Adrenal gland (tissue), 12 donors: ENCODE measurements around the gene EGR4. TPM values are rescaled to one million over a fixed set of nuclear protein-coding genes. Genes with fewer than 3 reads are reported as not detected.

Experiments
- DNase-seq, 7 donors: peaks; one replicate each; pipeline ENCODE4 v3.0.0-alpha.2; 2019 to 2020
- H3K27ac ChIP-seq, 5 donors: fragments of 200-600 bp; sonication (generic) in 4 of 5; 1 replicate in 3 of 5; 2 replicates in 2 of 5; pipeline versions ENCODE4 v1.5.1 to v1.8.0; 2016 to 2020; ENCODE audit warnings: mild to moderate bottlenecking in 1 of 5
- H3K27me3 ChIP-seq: fragments of 200-600 bp; 2 replicates; pipeline ENCODE4 v1.8.0; 2021
- H3K36me3 ChIP-seq, 2 donors: fragments of 200-600 bp; replicated peaks in 1 of 2; 1 replicate in 1 of 2; 2 replicates in 1 of 2; pipeline versions ENCODE4 v1.5.1 to v1.8.0; 2018 to 2022
- H3K4me1 ChIP-seq, 2 donors: fragments of 200-600 bp; replicated peaks in 1 of 2; 1 replicate in 1 of 2; 2 replicates in 1 of 2; pipeline versions ENCODE4 v1.5.1 to v1.8.0; 2018 to 2021
- H3K4me3 ChIP-seq, 4 donors: fragments of 200-600 bp; sonication (generic) in 3 of 4; one replicate each; pipeline ENCODE4 v1.5.1; 2016 to 2018
- H3K9me3 ChIP-seq, 3 donors: fragments of 200-600 bp; sonication (generic) in 1 of 3; replicated peaks in 1 of 3; 1 replicate in 2 of 3; 2 replicates in 1 of 3; pipeline versions ENCODE4 v1.5.1 to v1.8.0; 2016 to 2021
- CTCF ChIP-seq, 6 experiments: fragments of 450-650 bp in 4 of 6; fragments of 200-600 bp in 2 of 6; sonication (generic) in 1 of 6; IDR thresholded peaks; 1 replicate in 5 of 6; 2 replicates in 1 of 6; pipeline versions ENCODE4 v1.5.1 to v1.8.0; 2016 to 2021; ENCODE audit warnings: antibody characterized with exemption in 6 of 6, mild to moderate bottlenecking in 2 of 6, moderate library complexity in 1 of 6
- POLR2A ChIP-seq, 2 donors: fragments of 450-650 bp; IDR thresholded peaks; one replicate each; pipeline ENCODE4 v1.6.1; 2017; ENCODE audit warnings: antibody characterized with exemption in 2 of 2, mild to moderate bottlenecking in 2 of 2, moderate library complexity in 1 of 2
- WGBS, 4 donors: extraction: QIAGEN DNeasy Blood & Tissue Kit in 2 of 4; methylation state at CpG; one replicate each; pipeline versions ENCODE4 v1.1.5 to v1.1.7; 2013 to 2017; 5-methylcytosine and 5-hydroxymethylcytosine counted together
- intact Hi-C, 2 donors: fragments of 100-400 bp; cut with DNase I; formaldehyde crosslinking; loops; one replicate each; pipeline versions ENCODE4 v1.14.1 to v1.15.0; 2022 to 2023
- polyA plus RNA-seq, 3 donors: library from polyadenylated mRNA; stranded (reverse); fragments of 200-250 nt in 2 of 3; fragments of 350-450 nt in 1 of 3; fragmentation: Illumina TruSeq in 1 of 3; extraction: RNeasy Lipid Tissue Mini Kit (QIAGEN cat#74804) in 1 of 3; gene quantifications; one replicate each; pipeline ENCODE4 v1.2.3, GENCODE V29; 2013 to 2014
- total RNA-seq, 9 donors: library from RNA; depleted of rRNA in 4 of 9; stranded (reverse); fragments of >200 nt in 4 of 9; fragments of 120-200 nt in 1 of 9; fragmentation: NEBNext Ultra II Directional in 1 of 9; extraction: Animal tissue kit (Norgen Biotek cat#: 25700) in 1 of 9; gene quantifications; one replicate each; pipeline versions ENCODE4 v1.1.0 to v1.2.4, GENCODE V29; 2013 to 2023
- donor health status: healthy with polysubstance abuse.
- donor health status: Bipolar disorder and iron deficiency.
- donor health status: DM: yes; HTN: yes; CAD: no.
- donor health status: DM: no; HTN: no; CAD: no.
- donor health status: DM: no; HTN: no; CAD: no.
- donor health status: DM: yes; HTN: yes; CAD: no.

The EGR4 gene
- total and polyA plus RNA-seq, 12 donors, result 0.20 to 0.32 (median 0.30) TPM; not detected in 9

DNA sequence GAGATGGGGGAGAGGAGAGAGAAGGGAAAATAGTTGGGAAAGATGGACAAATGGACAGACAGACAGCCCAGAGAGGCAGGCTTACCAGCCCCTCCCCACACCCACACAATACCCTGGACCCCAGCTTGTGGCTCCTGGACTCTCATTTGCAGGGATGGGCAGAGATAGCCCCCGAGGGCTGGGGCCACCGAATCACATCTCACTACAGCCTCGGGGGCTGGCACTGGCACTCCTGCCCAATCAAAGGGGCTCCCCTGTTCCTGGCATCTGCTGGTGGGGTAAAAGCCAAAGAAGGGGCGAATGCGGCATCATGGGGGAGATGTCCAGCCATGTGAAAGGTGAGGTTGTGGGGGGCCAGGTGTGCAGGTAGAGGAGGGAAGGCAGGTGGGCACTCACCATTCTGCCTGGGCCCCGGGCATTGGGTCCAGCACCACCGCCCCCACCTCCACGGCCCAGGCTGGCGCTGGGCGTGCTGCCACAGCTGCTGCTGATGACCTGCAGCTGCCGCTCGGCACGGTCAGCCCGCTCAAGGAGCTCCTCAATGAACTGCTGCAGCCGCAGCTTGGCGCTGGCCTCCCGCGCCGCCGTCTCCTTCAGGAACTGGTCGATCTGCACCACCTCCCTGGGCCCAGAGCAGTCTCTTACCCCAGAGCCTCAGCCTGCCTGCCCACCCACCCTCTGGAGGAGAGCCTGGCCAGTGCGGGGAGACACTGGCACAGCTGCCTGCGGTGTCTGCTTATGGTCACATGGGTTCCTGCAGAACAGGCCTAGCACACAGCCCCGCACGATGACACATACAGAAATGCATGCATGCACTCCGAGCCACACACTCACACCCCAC is 27.1 kb downstream of the EGR4 start:
- no peak overlapping the region for H3K27ac ChIP-seq
- intact Hi-C loops, result no loop called here
- H3K4me3 ChIP-seq, result no peak overlapping the region
- H3K4me1 ChIP-seq, result no peaks in the 10 kb centered on the region
- no peaks in the 10 kb centered on the region for H3K9me3 ChIP-seq
- peaks cover 14% of the 10 kb centered on the region for H3K27me3 ChIP-seq
- WGBS, 4 donors, result 83 to 95% (median 91%) methylated on average over 10 to 26 of the region's 26 CpGs
- TF ChIP-seq CTCF (IDR thresholded peaks at IDR 0.05) (no peak), POLR2A (IDR thresholded peaks at IDR 0.05) (no peak)
- no peak for DNase-seq
- H3K36me3 ChIP-seq, result no peaks in the 10 kb centered on the region

GRCh38 chr2:73265298-73266060 is 27.9 kb downstream of the EGR4 start:
- Histone ChIP-seq H3K4me1 (no peaks in the 10 kb centered on the region), H3K4me3 (no peak overlapping the region), H3K36me3 (no peaks in the 10 kb centered on the region), H3K27ac (no peak overlapping the region), H3K9me3 (no peaks in the 10 kb centered on the region), H3K27me3 (peaks cover 14% of the 10 kb centered on the region)
- intact Hi-C loops, result no loop called here
- 92 to 97% (median 93%) methylated on average over 9 to 28 of the region's 28 CpGs for WGBS, 4 donors
- DNase-seq, result no peak
- TF ChIP-seq CTCF (IDR thresholded peaks at IDR 0.05) (no peak), POLR2A (IDR thresholded peaks at IDR 0.05) (no peak)

- Histone ChIP-seq H3K4me3 (no peak overlapping the region), H3K9me3 (no peaks in the 10 kb centered on the region), H3K27me3 (peaks cover 11% of the 10 kb centered on the region), H3K4me1 (no peaks in the 10 kb centered on the region), H3K27ac (no peak overlapping the region), H3K36me3 (no peaks in the 10 kb centered on the region)
- intact Hi-C loops, result no loop called here
- no peak for DNase-seq
- TF ChIP-seq POLR2A (IDR thresholded peaks at IDR 0.05) (no peak), CTCF (IDR thresholded peaks at IDR 0.05) (no peak)
- 79 to 87% (median 81%) methylated on average over 3 to 4 of the region's 4 CpGs for WGBS, 4 donors
These were observed 28.6 kb downstream of the EGR4 start for GRCh38 chr2:73264783-73265182.

DNA sequence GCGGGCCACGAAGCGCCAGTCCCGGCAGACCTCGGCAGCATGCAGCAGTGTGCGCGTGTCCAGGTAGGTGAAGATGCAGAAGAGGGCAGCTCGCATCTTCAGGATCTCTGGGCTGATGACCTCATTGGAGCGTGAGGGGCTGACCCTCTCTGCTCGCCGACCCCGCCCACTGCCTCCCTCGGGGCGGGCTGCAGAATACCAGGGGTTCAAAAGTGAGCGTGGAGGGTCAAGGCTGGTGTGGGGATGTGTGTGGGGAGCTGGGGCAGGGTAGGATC is 29.1 kb downstream of the EGR4 start:
- Histone ChIP-seq H3K27me3 (peaks cover 7% of the 10 kb centered on the region), H3K4me3 (no peak overlapping the region), H3K27ac (no peak overlapping the region), H3K4me1 (no peaks in the 10 kb centered on the region), H3K36me3 (no peaks in the 10 kb centered on the region), H3K9me3 (no peaks in the 10 kb centered on the region)
- intact Hi-C loops, result no loop called here
- 91 to 92% (median 91%) methylated on average over 8 to 15 of the region's 15 CpGs for WGBS, 4 donors
- TF ChIP-seq CTCF (IDR thresholded peaks at IDR 0.05), result no peak
- TF ChIP-seq POLR2A (IDR thresholded peaks at IDR 0.05), result no peak
- no peak for DNase-seq
